NT2/D1 (cell line): ENCODE measurements around the gene NOM1.

Source experiments
- YY1 ChIP-seq: IDR thresholded peaks from 2 replicates; pipeline ENCODE4 v1.6.1; 2011; ENCODE audit not compliant: insufficient read length, insufficient read depth
- ZNF274 ChIP-seq: IDR thresholded peaks from 2 replicates; pipeline ENCODE4 v1.6.1; 2011; ENCODE audit warnings: mild to moderate bottlenecking, low read depth, low read length

GRCh38 chr7:156956727-156957126, 7.2 kb downstream of the NOM1 start:
- no peak for TF ChIP-seq ZNF274
- no peak for TF ChIP-seq YY1
